ENCODE data around the gene MXRA5.

- no peak for TF ChIP-seq TCF12 (IDR thresholded peaks at IDR 0.05; ENCODE audit: low read depth)
- TF ChIP-seq MAX (IDR thresholded peaks at IDR 0.05): no peak
- no peak for TF ChIP-seq RAD21 (IDR thresholded peaks at IDR 0.05; ENCODE audit: low read depth)
- TF ChIP-seq YY1 (IDR thresholded peaks at IDR 0.05; ENCODE audit: low read depth): no peak
Observed at GRCh38 chrX:3271834-3272186, 74.6 kb downstream of the MXRA5 start.
